Activated T-cell treated with anti-CD3 and anti-CD28 coated beads, Interleukin-2, amount 50 U/mL, for 48 hours (primary cell): ENCODE results near the gene PTDSS2.
"Not testable (repeated sequence)": the region's sequence is repeated elsewhere in the genome, so short reads cannot be mapped to it uniquely, and the experiment has no call there.

Experiments
- DNase-seq, 2 experiments: peaks; one replicate each; pipeline ENCODE4 v3.0.0-alpha.2; 2020

Gene PTDSS2

DNA sequence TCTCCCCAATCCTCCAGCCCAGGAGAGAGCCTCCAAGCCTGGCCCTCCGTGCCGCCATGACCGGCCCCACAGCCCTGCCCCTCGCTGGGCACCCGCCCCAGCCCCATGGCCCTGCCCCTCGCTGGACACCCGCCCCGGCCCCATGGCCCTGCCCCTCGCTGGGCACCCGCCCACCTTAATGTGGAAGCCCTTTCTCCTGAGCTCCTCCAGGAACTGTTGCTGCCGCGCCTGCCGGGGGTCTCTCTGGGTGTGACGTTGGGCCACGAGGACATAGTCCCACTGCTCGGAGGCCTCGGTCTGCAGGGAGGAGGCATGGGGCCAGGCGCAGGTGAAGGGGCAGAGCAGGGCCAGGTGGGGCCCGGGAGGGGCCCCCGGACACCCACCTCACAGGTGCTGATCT is 16.4 kb upstream of the PTDSS2 start:
- DNase-seq = no peak

DNA sequence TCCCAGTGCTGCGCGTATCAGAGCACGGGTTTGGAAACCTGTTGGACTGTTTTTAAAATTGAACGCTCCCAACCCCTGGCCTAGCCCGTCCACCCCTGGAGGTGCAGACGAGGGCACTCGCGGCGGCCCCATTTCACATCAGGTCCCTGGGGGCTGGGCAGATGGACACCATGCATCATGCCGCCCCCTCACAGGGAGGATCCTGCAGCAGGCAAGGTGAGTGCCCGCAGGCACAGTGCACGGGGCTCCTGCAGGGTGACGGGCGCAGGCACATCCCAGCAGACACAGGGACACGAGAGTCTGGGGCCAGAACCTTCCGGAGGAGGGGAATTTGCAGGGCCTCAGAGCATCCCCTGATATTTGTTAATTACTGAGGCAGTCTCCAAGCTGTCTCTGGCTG is 15.6 kb upstream of the PTDSS2 start:
- no peak for DNase-seq

DNA sequence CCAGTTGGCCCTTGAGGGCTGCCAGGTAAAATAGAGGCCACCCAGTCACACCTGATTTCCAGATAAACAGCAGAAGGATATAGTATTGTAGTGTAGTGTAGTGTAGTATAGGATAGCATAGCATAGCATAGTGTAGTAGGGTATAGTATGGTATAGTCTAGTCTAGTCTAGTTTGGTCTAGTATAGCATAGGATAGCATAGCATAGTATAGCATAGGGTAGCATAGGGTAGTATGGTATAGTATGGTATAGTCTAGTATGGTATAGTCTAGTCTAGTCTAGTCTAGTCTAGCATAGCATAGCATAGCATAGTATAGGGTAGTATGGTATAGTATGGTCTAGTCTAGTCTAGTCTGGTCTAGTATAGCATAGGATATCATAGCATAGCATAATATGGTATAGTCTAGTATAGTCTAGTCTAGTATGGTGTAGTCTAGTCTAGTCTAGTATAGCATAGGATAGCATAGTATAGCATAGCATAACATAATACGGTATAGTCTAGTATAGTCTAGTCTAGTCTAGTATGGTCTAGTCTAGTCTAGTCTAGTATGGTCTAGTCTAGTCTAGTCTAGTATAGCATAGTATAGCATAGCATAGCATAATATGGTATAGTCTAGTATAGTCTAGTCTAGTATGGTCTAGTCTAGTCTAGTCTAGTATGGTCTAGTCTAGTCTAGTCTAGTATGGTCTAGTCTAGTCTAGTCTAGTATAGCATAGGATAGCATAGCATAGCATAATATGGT is 14.9 kb upstream of the PTDSS2 start:
- DNase-seq = not testable (repeated sequence)

DNA sequence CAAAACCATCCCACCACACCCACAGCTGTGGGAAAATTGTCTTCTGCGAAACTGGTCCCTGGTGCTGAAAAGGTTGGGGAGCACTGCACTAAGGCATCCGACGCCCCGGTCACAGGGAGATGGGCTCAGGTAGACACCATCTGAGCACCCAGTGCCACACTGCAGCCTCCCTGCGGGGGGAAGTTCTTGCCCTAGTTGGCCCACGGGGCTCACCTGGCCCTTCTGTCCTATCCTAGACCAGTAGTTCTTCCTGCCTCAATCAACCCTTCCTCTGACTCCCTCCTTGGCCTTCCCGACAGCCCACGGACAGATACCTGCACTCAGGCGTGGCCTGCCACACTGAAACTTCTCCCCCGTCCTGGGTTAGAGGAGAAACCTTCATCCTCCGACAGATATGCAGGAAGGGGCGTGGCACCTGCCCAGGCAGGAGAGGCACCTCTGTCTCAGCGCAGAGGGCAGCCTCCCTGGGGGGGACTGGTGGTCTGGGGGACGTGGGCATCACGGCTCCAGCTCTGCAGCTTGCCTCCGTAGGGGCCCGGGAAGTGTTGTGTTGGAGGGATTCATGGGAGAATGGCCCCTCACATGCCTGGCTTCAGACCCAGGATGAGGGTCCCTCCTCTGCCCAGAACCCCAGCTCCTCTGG is 12.7 kb upstream of the PTDSS2 start:
- no peak for DNase-seq

DNA sequence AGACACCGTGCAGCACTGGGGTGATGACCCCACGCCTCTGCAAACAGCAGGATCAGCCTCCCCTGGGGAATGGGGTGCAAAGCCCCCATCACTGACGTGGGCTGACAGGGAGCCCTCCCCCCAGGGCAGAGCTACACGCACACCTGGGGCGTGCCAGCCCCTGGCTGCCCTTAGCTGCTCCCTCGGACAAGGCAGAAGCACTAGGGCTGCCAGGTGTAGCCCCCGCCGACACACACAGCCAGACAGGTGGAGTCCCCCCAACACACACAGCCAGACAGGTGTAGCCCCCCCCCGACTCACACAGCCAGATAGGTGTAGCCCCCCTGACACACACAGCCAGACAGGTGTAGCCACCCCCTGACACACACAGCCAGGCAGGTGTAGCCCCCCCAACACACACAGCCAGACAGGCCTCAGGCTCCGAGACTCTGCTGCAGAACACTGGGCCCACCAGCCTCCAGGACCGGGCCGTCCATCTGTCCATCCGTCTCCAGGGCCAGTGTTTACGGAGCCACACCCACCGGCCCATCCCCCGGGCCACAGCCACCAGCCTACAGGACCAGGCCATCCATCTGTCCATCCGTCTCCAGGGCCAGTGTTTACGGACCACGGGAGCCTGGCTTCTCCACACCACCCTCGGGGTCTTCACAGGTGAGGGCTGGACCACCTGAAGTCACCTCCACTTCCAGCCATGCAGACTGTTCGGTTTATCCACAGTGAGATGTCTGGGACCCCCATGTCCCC is 11.8 kb upstream of the PTDSS2 start:
- DNase-seq = no peak

DNA sequence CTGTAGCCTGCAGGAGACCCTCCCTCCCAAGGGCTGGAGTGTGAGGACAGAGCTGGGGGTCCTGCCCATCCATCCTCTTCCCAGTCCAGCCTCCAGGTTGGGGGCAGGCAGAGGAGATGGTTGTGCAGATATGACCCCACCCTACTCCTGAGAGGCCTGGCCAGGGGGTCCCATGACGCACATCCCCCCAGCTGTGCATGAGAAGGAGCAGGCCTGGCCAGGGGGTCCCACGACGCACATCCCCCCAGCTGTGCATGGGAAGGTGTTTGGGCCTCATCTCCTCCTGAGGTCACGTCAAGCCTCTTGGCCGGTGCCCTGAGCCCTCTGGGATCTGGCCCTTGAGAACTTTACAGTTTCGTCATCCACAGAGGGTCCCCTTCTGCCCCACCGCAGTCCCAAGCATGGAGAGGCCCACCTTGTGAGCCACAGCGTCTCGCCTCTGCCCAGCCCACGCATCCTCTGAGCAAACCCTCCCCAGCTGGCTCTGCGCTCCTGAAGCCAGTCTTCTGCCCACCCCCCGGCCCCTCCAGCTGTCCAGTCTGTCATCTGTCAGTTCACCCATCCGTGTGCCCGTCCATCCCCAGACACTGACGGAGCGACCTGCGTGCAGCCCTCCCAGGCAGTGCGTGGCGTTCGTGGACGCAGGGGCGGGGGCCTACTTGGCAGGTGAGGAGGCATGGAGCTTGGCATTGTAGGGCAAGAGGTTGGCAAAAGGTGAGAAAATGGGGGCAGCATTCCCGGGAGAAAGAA is 10.6 kb upstream of the PTDSS2 start:
- DNase-seq = no peak

DNA sequence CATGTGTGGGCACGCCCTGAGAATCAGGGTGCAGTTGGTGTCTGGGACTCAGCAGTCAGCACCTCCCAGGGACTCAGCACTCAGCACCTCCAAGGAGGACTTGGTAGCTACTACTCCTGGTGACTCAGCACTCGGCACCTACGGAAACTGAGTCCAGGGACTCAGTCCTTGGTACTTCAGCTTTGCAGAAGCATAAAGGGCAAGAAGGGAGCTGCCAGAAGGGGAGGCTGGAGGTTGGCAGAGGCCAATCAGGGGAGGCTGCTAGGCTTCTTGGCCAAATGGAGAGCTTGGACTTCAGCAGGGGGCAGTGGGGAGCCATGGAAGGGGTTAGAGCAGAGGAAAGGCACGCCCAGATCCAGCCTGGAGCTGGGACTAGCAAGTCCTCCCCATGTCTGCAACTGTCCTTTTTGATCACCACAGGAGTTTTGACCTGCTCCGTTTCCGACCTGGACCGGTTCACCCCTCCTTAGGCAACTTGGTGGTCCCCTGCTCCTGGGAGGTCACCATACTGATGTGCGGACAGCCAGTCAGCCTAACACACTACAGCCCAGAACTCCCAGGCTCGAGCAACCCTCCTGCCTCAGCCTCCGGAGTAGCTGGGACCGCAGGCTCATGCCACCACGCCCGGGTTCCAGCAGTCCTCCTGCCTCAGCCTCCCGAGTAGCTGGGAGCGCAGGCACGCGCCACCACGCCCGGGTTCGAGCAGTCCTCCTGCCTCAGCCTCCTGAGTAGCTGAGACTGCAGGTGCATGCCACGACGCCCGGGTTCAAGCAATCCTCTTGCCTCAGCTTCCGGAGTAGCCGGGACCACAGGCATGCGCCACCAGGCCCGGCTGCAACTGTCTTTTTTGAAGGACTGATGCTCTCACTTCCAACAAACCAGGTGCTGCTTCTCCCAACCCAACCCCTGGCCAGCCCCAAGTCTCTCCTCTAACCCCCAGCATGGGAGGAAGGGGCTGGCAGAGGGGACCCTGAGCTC is 9.7 kb upstream of the PTDSS2 start:
- no peak for DNase-seq

DNA sequence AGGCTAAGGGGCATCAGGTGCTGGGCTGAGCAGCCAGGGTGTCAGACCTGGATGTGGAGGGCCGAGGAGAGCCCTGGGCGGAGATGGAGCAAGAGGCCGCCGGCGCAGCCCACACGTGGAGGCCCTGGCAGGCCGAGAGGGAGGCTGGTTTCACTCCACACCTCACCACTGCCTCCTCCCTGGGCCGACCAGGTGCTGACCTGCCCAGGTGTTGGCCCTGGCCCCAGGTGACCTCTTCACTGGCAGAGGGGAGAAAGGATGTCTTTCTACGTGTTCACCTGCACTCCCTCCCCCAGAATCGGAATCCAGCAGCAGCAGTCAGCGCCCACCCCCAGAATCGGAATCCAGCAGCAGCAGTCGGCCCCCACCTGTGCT is 9.0 kb upstream of the PTDSS2 start:
- DNase-seq = no peak

DNA sequence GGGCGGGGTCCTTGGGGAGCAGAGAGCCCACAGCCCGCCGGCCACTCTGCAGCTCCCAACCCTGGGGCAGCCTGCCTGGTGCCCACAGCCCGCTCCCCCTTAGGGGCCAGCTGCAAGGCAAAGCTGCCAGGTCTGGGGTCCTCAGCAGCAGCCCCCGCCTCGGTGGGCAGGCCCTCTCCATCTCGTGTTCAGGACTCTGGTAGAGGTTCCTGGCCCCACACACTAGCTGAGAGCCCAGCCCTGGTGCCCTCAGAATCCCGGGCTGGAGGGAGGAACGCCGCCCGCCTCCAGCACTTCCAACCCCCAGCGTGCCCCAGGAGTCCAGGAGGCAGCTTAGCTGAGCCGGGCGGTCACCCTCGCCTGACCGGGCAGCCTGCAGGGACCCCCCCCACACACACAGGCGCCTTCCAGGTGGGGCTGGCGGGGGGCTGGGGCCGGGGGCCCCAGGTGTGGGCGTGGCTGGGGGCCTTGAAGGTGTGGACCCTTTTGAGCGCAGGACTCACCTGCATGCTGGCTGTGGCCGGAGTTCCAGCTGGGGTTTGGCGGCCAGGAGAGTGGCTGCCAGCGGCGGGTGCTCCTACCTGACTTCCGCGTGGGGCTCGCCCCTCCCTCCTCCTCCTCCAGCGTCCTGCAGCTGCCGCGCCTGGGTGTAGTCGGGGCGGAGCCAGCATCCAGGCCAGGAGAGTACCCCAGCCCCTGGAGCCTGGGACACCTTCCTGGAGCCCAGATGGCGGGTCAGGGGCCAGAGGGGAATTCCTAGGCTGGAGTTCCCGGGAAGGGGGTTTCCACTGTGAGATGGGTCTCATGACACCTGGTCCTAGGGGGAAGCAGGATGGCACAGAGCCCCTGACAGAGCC is 8.4 kb upstream of the PTDSS2 start, which contains the start of gene ANO9:
ANO9 (minus strand) TSS at position 594 of the 857 bp plus-strand sequence; CDS start at position 509, 85 bp downstream.
- peak; percentile 69 to 77 for DNase-seq

DNA sequence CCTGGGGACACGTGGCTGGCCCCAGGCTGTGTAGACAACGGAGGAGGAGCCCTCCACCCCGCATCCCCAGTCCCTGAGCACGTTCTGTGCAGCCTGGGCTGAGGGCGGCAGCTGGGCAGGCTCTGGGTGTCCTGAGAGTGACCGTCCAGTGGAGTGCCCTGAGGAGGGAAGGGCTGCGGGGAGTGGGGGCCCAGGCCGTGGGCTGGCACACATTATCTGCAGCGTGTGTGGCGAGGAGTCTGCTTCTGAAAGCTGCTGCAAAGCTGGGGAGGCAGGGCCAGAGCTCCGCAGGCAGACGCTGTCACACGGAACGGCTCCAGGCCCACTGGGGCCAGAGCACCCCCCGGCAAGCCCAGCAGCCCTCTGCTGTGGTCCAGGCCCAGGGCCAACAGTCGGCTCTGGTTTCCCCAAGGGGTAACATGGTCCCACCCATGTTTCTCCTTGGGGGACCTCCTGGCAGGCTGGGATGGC is 7.4 kb upstream of the PTDSS2 start:
- DNase-seq = no peak

DNA sequence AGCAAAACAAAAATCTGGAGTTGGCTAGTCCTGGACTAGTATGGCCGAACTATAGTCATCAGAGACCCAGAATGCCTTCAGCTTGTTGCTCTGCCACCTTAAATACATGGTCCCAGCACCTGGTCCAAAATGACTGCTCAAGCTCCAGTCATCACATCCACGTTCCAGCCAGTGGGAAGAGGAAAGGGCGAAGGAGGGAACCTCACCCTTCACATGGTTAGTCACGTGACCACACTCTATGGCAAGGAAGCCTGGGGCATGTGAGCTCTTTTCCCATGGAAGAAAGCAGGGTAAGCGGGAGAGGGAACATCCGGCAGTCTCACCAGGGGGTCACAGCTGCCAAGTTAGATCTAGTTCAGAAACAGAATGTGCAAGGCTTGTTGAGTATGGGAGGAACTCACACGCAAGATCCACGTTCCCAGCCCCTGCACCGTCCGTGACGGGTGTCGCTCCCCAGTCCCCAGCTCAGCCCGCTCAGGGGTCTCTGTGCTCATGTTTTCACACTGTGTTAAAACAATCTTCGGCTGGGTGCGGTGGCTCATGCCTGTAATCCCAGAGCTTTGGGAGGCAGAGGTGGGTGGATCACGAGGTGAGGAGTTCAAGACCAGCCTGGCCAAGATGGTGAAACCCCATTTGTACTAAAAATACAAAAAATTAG is 6.4 kb upstream of the PTDSS2 start:
- DNase-seq = no peak

DNA sequence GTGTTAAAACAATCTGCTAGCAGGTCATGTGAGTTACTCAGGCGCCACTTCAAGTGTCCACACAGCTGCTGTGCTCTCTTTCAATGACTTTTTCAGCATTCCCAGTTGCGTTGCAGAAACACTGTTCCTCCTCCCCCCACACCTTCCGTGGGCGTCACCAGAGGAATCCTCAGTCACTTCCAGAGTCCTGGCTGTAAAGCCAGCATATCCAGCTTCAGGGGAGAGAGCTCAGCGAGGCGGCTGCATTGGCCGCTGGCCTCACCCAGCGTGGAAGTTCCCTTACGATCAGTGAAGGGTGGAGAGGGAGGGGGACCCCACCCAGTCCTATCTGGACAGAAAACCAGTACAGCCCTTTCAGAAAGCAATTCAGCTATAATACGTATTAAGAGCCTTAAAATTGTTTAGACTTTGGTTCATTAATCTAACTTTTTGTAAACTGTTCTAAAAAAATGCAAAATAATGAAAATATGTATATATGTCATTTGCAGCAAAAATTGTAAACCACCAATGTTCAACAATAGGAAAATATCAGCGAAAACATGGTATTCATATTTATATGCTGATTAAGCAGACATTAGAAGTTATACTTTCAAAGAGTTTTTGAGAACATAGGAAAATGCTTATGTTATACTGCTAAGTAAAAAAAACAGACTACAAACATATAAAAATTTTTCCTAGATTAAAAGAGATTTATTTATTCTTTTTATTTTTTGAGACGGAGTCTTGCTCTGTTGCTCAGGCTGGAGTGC is 5.5 kb upstream of the PTDSS2 start:
- DNase-seq = no peak

DNA sequence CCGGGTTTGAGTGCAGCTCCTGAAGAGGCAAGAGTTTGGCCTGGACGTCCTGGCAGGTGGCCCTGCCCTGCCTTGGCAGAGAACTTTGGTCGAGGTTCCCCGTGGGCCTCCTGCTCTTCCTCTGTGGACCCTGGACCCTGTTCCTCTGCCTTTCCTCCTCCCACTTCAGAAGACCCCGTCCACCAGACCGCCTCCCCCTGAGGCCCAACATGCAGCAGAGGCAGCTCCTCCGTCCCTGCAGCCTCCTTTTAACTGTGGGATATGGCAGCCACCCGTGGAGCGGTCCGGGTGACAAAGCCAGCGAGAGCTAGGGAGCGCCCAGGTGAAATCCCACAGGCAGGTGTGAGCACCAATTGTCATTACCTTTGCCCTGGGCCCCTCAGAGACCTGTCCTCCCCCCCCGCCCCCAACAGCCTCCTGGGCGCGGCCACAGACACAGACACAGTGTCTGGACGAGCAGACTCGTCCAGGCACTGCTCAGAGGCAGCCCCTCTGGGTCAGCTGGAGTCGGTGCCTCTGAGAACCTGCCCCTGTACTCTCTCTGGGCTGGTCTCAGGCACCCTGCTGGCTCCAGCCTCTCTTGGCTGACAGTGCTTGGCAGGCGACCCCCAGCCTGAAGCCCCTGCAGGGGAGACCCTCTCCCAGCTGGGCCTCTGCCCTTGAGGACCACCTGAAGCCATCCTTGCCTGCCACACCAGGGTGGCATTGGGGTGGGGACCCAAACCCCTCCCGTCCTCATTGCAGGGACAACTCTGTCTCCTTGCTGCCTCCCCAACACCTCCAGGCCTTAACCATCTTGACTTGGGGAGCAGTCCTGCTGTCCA is 4.1 kb upstream of the PTDSS2 start:
- DNase-seq = no peak

DNA sequence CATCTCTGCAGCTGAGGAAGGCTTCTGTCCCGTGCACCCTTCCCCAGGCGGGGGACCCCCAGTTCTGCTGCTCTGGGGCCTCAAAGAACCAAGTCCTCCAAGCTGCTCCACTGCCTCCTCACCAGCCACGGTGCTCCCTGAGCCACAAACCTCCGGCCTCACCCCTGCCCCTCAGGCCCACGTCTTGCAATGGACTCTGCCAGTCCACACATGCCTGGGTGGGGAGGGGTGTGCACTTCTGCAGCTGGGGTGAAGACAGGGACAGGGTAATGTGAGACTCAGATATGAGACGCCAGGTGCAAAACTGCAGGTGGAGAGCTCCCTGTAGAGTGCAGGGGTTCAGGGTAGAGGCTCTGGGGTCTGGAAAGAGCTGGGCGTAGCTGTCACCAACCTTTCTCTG is 3.2 kb upstream of the PTDSS2 start:
- no peak for DNase-seq

DNA sequence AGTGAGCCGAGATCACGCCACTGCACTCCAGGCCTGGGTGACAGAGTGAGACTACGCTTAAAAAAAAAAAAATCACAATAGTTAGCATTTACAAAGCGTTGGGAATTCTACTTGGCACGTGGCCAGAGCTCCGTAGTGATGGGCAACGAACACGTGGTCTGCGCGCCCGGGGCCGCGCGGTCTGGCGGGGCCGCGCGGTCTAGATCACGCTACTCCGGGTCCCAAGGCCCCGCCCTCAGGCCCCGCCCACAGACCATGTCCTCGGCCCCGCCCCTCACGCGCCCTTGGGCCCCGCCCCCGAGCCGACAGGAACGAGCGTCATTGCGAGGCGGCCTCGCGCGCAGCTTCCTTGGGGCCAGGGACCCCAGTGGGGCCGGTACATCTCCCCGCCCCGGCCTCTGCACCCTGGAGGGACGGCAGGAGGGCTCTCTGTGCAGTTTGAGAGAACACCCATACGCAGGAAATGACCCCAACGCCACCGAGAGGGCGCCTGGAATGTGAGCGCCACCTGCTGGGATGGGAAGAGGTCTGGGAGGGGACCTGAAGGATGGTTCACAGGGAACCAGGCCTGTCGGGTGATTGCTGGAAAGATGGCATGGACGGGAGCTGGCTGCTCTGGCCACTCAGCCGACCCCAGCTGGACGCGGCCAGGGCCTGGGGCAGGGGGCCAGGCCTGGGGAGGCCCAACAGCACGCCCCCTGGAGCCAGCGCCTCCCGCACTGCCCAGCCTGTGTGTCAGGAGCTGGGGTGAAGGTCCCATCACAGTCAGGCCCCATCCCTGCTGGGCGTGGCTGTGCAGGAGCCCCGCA is 2.0 kb upstream of the PTDSS2 start:
- DNase-seq = peak; percentile 99

DNA sequence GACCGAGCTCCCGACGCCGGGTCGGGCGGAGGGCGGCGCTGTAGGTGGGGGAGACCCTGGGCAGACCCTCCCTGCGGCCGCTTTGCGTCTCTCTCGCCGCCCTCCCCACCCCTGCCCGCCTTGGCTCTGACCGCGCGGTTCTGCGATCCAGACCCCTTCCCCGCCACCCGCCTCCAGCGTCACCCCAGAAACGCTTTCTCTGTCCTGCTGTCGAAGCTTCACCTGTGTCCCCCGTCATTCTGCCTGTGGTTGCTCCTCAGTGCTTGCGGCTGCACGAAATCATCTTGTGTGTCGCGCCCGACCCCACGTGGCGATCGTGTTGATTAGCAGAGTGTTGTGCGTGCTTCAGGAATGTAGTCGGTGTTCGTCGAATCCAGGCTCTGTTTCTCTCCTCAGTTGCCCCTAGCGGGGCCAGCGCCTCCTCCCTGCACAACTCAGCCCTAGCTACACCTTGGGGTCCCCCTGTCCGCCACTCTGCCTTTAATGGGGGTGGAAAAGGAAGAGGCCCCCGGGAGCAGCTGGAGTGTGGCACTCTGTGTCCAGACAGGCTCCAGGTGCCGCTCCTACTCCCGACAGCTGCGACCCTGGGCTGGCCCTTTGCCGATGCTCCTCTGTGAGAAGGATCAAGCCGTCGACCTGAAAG is 851 bp downstream of the PTDSS2 start:
- peak; percentile 75 to 78 for DNase-seq

DNA sequence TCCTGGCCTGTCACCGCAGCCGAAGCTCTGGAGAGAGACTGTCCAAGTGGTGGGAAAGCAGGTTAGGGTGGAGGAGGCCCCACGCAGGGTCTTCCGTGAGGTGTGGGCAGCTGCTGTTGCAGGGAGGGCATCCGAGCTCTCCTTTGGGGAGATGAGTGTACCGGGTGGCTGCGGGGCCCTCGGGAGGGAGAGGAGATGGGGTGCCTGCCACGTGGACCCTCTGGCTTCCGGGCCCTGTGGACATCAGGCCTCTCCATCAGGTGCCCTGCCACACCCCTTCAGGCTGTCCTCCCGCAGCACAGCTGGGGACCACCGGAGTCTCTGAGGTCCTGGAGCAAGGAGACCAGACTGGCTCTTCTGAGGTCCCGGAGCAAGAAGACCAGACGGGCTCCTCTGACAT is 1.7 kb downstream of the PTDSS2 start:
- no peak for DNase-seq
